Ecto neural progenitor cell (in vitro differentiated cells): ENCODE measurements around the gene GARIN3.
A peak's percentile ranks its signal among the peaks of the same experiment; 100 is the strongest.

Experiments used
- DNase-seq: peaks from one replicate; pipeline ENCODE4 v3.0.0-alpha.2; 2018; ENCODE audit warnings: low spot score

GARIN3 gene

GRCh38 chr5:157143127-157143971, 22.7 kb downstream of the GARIN3 start:
- no peak for DNase-seq

- DNase-seq: peak; percentile 90
Measured at GRCh38 chr5:157142317-157143126, 23.5 kb downstream of the GARIN3 start, which contains the start of gene MED7. Gene MED7, minus strand, starts transcription at chr5:157142865. Its CDS starts 3,434 bp downstream, at chr5:157139431.

- no peak for DNase-seq
Measured at GRCh38 chr5:157137691-157138090, 28.4 kb downstream of the GARIN3 start.

GRCh38 chr5:157132281-157132612, 33.8 kb downstream of the GARIN3 start:
- DNase-seq: no peak

GRCh38 chr5:157130925-157131324, 35.1 kb downstream of the GARIN3 start:
- DNase-seq: no peak

- DNase-seq: no peak
Measured at GRCh38 chr5:157121709-157122108, 44.4 kb downstream of the GARIN3 start.

- no peak for DNase-seq
Measured at GRCh38 chr5:157120102-157120501, 46.0 kb downstream of the GARIN3 start.

- no peak for DNase-seq
Measured at GRCh38 chr5:157116483-157116954, 49.5 kb downstream of the GARIN3 start.

GRCh38 chr5:157115502-157115901, 50.6 kb downstream of the GARIN3 start:
- DNase-seq: no peak

GRCh38 chr5:157115012-157115411, 51.1 kb downstream of the GARIN3 start:
- no peak for DNase-seq

- no peak for DNase-seq
Measured at GRCh38 chr5:157113002-157113401, 53.1 kb downstream of the GARIN3 start.
